Prostate gland (tissue), 2 donors: ENCODE results near the gene WDFY2. TPM values are rescaled to one million over a fixed set of nuclear protein-coding genes. Genes with fewer than 3 reads are reported as not detected.

ENCODE experiments used
- DNase-seq: peaks from one replicate; pipeline ENCODE4 v3.0.0-alpha.2; 2019; ENCODE audit warnings: low spot score
- H3K27ac ChIP-seq, 2 donors: fragments of 200-600 bp; sonication (generic); 2 replicates each; pipeline ENCODE4 v1.5.1; 2017 to 2019
- H3K27me3 ChIP-seq: fragments of 200-600 bp; sonication (generic); replicated peaks from 2 replicates; pipeline ENCODE4 v1.5.1; 2019; ENCODE audit not compliant: insufficient read depth
- H3K36me3 ChIP-seq, 2 donors: fragments of 200-600 bp; sonication (generic); 1 replicate in 1 of 2; 2 replicates in 1 of 2; pipeline versions ENCODE4 v1.5.1 to v1.8.1; 2017 to 2019
- H3K4me1 ChIP-seq: fragments of 200-600 bp; sonication (generic); replicated peaks from 2 replicates; pipeline ENCODE4 v1.5.1; 2019
- H3K4me3 ChIP-seq, 2 donors: fragments of 200-600 bp; sonication (generic); 2 replicates each; pipeline ENCODE4 v1.5.1; 2017 to 2019
- H3K9me3 ChIP-seq: fragments of 200-600 bp; sonication (generic); 2 replicates; pipeline ENCODE4 v1.5.1; 2017
- CTCF ChIP-seq, 4 experiments: fragments of 200-600 bp in 2 of 4; fragments of 450-650 bp in 2 of 4; sonication (generic) in 2 of 4; IDR thresholded peaks; 1 replicate in 3 of 4; 2 replicates in 1 of 4; pipeline ENCODE4 v1.5.1; 2016 to 2019; ENCODE audit warnings: antibody characterized with exemption in 4 of 4, mild to moderate bottlenecking in 2 of 4, moderate library complexity in 2 of 4
- POLR2A ChIP-seq: fragments of 450-650 bp; IDR thresholded peaks from one replicate; pipeline ENCODE4 v1.6.1; 2016; ENCODE audit warnings: antibody characterized with exemption, mild to moderate bottlenecking
- POLR2AphosphoS5 ChIP-seq: sonication (generic); formaldehyde crosslinking; IDR thresholded peaks from one replicate; pipeline ENCODE4 v1.6.1; 2017; ENCODE audit warnings: antibody characterized with exemption
- WGBS: methylation state at CpG from one replicate; pipeline ENCODE4 v1.1.5; 2018; 5-methylcytosine and 5-hydroxymethylcytosine counted together
- intact Hi-C: fragments of 100-400 bp; cut with DNase I; formaldehyde crosslinking; loops from one replicate; pipeline ENCODE4 v1.14.2; 2022
- total RNA-seq, 2 donors: library from RNA; depleted of rRNA; stranded (reverse); fragments of >200 nt; gene quantifications; one replicate each; pipeline ENCODE4 v1.1.0, GENCODE V29; 2016

WDFY2 gene
- total RNA-seq, 2 donors from 2014 or later = 7.9 to 23.2 TPM

GRCh38 chr13:51761643-51762350, 177.5 kb downstream of the WDFY2 start:
- WGBS = 93% methylated on average over 16 of the region's 16 CpGs
- Histone ChIP-seq H3K4me1 (no peaks in the 10 kb centered on the region), H3K27me3 (no peaks in the 10 kb centered on the region), H3K36me3 (no peaks in the 10 kb centered on the region), H3K4me3 (no peak overlapping the region), H3K9me3 (no peaks in the 10 kb centered on the region), H3K27ac (no peak overlapping the region)
- no peak for DNase-seq
- intact Hi-C loops = no loop called here
- TF ChIP-seq POLR2A (no peak), CTCF (IDR thresholded peaks at IDR 0.05) (no peak), POLR2AphosphoS5 (no peak)

GRCh38 chr13:51763486-51763885, 179.2 kb downstream of the WDFY2 start:
- no peak for DNase-seq
- peak overlapping the region in 1 of 2 donors; percentile 55 for H3K27ac ChIP-seq
- H3K9me3 ChIP-seq = no peaks in the 10 kb centered on the region
- H3K4me3 ChIP-seq = no peak overlapping the region
- no peak for TF ChIP-seq POLR2A
- no peak for TF ChIP-seq POLR2AphosphoS5
- TF ChIP-seq CTCF (IDR thresholded peaks at IDR 0.05) = no peak
- 85% methylated on average over 2 of the region's 2 CpGs for WGBS
- H3K27me3 ChIP-seq = no peaks in the 10 kb centered on the region
- H3K4me1 ChIP-seq = no peaks in the 10 kb centered on the region
- intact Hi-C loops = no loop called here
- H3K36me3 ChIP-seq = no peaks in the 10 kb centered on the region

- no peaks in the 10 kb centered on the region for H3K27me3 ChIP-seq
- no peaks in the 10 kb centered on the region for H3K36me3 ChIP-seq
- no peaks in the 10 kb centered on the region for H3K9me3 ChIP-seq
- no peaks in the 10 kb centered on the region for H3K4me1 ChIP-seq
- WGBS = 64% methylated on average over 12 of the region's 12 CpGs
- peak overlapping the region; percentile 55 to 60 for H3K27ac ChIP-seq
- TF ChIP-seq POLR2A = no peak
- TF ChIP-seq CTCF (IDR thresholded peaks at IDR 0.05) = no peak
- peak; percentile 28 for TF ChIP-seq POLR2AphosphoS5
- DNase-seq = no peak
- H3K4me3 ChIP-seq = no peak overlapping the region
- intact Hi-C loops = no loop called here
Observed at GRCh38 chr13:51764184-51765141, 180.2 kb downstream of the WDFY2 start.

GRCh38 chr13:51765142-51765515, 180.9 kb downstream of the WDFY2 start:
- no peaks in the 10 kb centered on the region for H3K9me3 ChIP-seq
- peak overlapping the region; percentile 39 to 60 for H3K27ac ChIP-seq
- 82% methylated on average over 4 of the region's 4 CpGs for WGBS
- intact Hi-C loops = no loop called here
- no peaks in the 10 kb centered on the region for H3K27me3 ChIP-seq
- TF ChIP-seq POLR2AphosphoS5 = no peak
- TF ChIP-seq CTCF (IDR thresholded peaks at IDR 0.05) = no peak
- TF ChIP-seq POLR2A = no peak
- no peak overlapping the region for H3K4me3 ChIP-seq
- DNase-seq = no peak
- no peaks in the 10 kb centered on the region for H3K36me3 ChIP-seq
- H3K4me1 ChIP-seq = no peaks in the 10 kb centered on the region
